Gastroesophageal sphincter (tissue), 4 donors: ENCODE measurements around the gene BRD3. TPM values are rescaled to one million over a fixed set of nuclear protein-coding genes. Genes with fewer than 3 reads are reported as not detected.

Experiments
- ATAC-seq: fragments of 150-250 bp; one replicate; pipeline ENCODE4 v1.9.1; 2016; ENCODE audit warnings: mild to moderate bottlenecking, moderate library complexity
- H3K27ac ChIP-seq, 4 donors: fragments of 200-600 bp; sonication (generic) in 3 of 4; 1 replicate in 3 of 4; 2 replicates in 1 of 4; pipeline ENCODE4 v1.5.1; 2016 to 2019
- H3K27me3 ChIP-seq: fragments of 200-600 bp; sonication (generic); one replicate; pipeline ENCODE4 v1.5.1; 2019
- H3K36me3 ChIP-seq, 2 donors: fragments of 200-600 bp; sonication (generic); one replicate each; pipeline ENCODE4 v1.5.1; 2019; ENCODE audit warnings: control low read depth in 1 of 2
- H3K4me1 ChIP-seq, 3 donors: fragments of 200-600 bp; sonication (generic); 1 replicate in 2 of 3; 2 replicates in 1 of 3; pipeline ENCODE4 v1.5.1; 2016 to 2019; ENCODE audit warnings: control low read depth in 2 of 3
- H3K4me3 ChIP-seq, 2 donors: fragments of 200-600 bp; sonication (generic); one replicate each; pipeline ENCODE4 v1.5.1; 2019; ENCODE audit warnings: mild to moderate bottlenecking in 1 of 2, moderate library complexity in 1 of 2
- H3K9me3 ChIP-seq, 3 donors: fragments of 200-600 bp; sonication (generic); one replicate each; pipeline ENCODE4 v1.5.1; 2017 to 2019; ENCODE audit warnings: control low read depth in 2 of 3
- CTCF ChIP-seq, 4 experiments: fragments of 200-600 bp in 2 of 4; fragments of 450-650 bp in 2 of 4; sonication (generic) in 1 of 4; IDR thresholded peaks; one replicate each; pipeline ENCODE4 v1.5.1; 2017 to 2019; ENCODE audit warnings: antibody characterized with exemption in 4 of 4, mild to moderate bottlenecking in 2 of 4, moderate library complexity in 2 of 4
- EP300 ChIP-seq: sonication (generic); formaldehyde crosslinking; IDR thresholded peaks from one replicate; pipeline ENCODE4 v1.6.1; 2017; ENCODE audit warnings: antibody characterized with exemption, mild to moderate bottlenecking
- POLR2A ChIP-seq, 2 donors: fragments of 450-650 bp; IDR thresholded peaks; one replicate each; pipeline ENCODE4 v1.6.1; 2017; ENCODE audit warnings: antibody characterized with exemption in 2 of 2, mild to moderate bottlenecking in 2 of 2, moderate library complexity in 1 of 2
- POLR2AphosphoS5 ChIP-seq: sonication (generic); formaldehyde crosslinking; IDR thresholded peaks from one replicate; pipeline ENCODE4 v1.6.1; 2017; ENCODE audit warnings: antibody characterized with exemption
- WGBS, 2 donors: methylation state at CpG; one replicate each; pipeline ENCODE4 v1.1.5; 2018; ENCODE audit warnings: low coverage in 1 of 2; 5-methylcytosine and 5-hydroxymethylcytosine counted together
- total RNA-seq, 4 donors: library from RNA; depleted of rRNA; stranded (reverse); fragments of >200 nt; gene quantifications; one replicate each; pipeline ENCODE4 v1.1.0, GENCODE V29; 2016

Gene BRD3
- total RNA-seq, 4 donors from 2014 or later: 22.2 to 38.9 (median 27.2) TPM

GRCh38 chr9:134010310-134011173, 57.3 kb downstream of the BRD3 start:
- WGBS, 2 donors: 81 to 83% methylated on average over 6 to 12 of the region's 20 CpGs
- no peak overlapping the region for H3K27ac ChIP-seq
- TF ChIP-seq POLR2AphosphoS5 (no peak), EP300 (no peak), CTCF (IDR thresholded peaks at IDR 0.05) (no peak), POLR2A (IDR thresholded peaks at IDR 0.05) (no peak)
- H3K9me3 ChIP-seq: no peaks in the 10 kb centered on the region
- H3K36me3 ChIP-seq: no peaks in the 10 kb centered on the region
- H3K4me3 ChIP-seq: no peak overlapping the region
- peaks cover 10% of the 10 kb centered on the region for H3K27me3 ChIP-seq
- no peaks in the 10 kb centered on the region for H3K4me1 ChIP-seq
- no peak for ATAC-seq

DNA sequence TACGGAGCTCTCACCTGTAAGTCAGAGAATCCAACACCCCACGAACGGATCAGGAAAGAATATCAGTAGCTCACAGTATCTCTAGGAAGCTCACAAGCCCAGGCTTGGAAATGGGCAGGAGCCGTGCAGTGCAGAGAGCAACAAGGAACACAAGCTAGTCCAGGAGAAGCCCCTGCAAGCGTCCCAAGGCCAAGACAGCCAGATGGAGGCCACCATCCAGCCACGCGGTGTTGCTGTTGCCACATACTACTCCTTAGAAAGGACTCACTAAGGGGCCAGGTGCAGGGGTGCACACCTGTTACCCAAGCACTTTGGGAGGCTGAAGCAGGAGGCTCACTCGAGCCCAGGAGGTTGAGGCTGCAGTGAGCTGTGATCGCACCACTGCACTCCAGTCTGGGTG, 60.3 kb downstream of the BRD3 start:
- Histone ChIP-seq H3K4me1 (no peaks in the 10 kb centered on the region), H3K4me3 (no peak overlapping the region), H3K36me3 (no peaks in the 10 kb centered on the region), H3K27ac (no peak overlapping the region), H3K27me3 (peaks cover 16% of the 10 kb centered on the region), H3K9me3 (no peaks in the 10 kb centered on the region)
- no peak for TF ChIP-seq POLR2A (IDR thresholded peaks at IDR 0.05)
- no peak for TF ChIP-seq CTCF (IDR thresholded peaks at IDR 0.05)
- no peak for TF ChIP-seq EP300
- no peak for TF ChIP-seq POLR2AphosphoS5
- no peak for ATAC-seq
- WGBS, 2 donors: 82 to 100% methylated on average over 1 to 7 of the region's 9 CpGs

GRCh38 chr9:134007150-134007549, 60.7 kb downstream of the BRD3 start:
- Histone ChIP-seq H3K27ac (no peak overlapping the region), H3K4me3 (no peak overlapping the region), H3K4me1 (no peaks in the 10 kb centered on the region), H3K9me3 (no peaks in the 10 kb centered on the region), H3K27me3 (peaks cover 17% of the 10 kb centered on the region), H3K36me3 (no peaks in the 10 kb centered on the region)
- no peak for ATAC-seq
- 33 to 47% methylated on average over 2 to 3 of the region's 6 CpGs for whole genome bisulfite sequencing, 2 donors
- TF ChIP-seq EP300 (no peak), POLR2A (IDR thresholded peaks at IDR 0.05) (no peak), CTCF (IDR thresholded peaks at IDR 0.05) (no peak), POLR2AphosphoS5 (no peak)

GRCh38 chr9:134005381-134005780, 62.4 kb downstream of the BRD3 start:
- Histone ChIP-seq H3K36me3 (no peaks in the 10 kb centered on the region), H3K27ac (no peak overlapping the region), H3K4me3 (no peak overlapping the region), H3K4me1 (no peaks in the 10 kb centered on the region), H3K9me3 (no peaks in the 10 kb centered on the region), H3K27me3 (peaks cover 23% of the 10 kb centered on the region)
- TF ChIP-seq POLR2AphosphoS5: no peak
- TF ChIP-seq CTCF (IDR thresholded peaks at IDR 0.05): no peak
- TF ChIP-seq POLR2A (IDR thresholded peaks at IDR 0.05): no peak
- no peak for TF ChIP-seq EP300
- ATAC-seq: no peak
- WGBS, 2 donors: 81% methylated on average over 4 of the region's 8 CpGs; no CpG with 5 or more reads in 1 of the 2 donors

DNA sequence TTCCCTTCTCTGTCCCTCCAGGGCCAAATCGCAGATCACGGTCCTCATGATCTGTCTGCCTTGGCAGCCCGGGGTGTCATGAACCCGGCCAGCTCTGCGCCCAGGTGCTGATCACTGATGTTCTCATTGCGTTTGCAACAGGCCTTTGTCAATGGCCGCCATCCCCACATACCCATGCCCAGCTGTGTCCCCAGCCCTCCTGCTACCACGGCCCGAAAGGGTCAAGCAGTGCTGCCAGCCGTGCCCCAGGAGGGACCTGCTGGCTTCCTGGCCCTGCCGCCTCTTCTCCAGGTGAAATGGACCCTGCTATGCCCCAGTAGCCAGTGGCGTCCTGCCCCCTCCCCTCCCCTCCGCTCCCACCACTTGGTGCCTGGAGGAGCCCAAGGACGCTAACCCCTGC, 62.9 kb downstream of the BRD3 start:
- WGBS, 2 donors: 85 to 90% methylated on average over 2 to 5 of the region's 14 CpGs
- Histone ChIP-seq H3K9me3 (no peaks in the 10 kb centered on the region), H3K4me1 (no peaks in the 10 kb centered on the region), H3K27me3 (peaks cover 23% of the 10 kb centered on the region), H3K36me3 (no peaks in the 10 kb centered on the region), H3K27ac (no peak overlapping the region), H3K4me3 (no peak overlapping the region)
- ATAC-seq: no peak
- no peak for TF ChIP-seq EP300
- TF ChIP-seq POLR2AphosphoS5: no peak
- no peak for TF ChIP-seq POLR2A (IDR thresholded peaks at IDR 0.05)
- TF ChIP-seq CTCF (IDR thresholded peaks at IDR 0.05): no peak
